HG02852 (cell line): ENCODE results near the gene FBXO31.
A peak's percentile ranks its signal among the peaks of the same experiment; 100 is the strongest.
"Not testable (repeated sequence)": the region's sequence is repeated elsewhere in the genome, so short reads cannot be mapped to it uniquely, and the experiment has no call there.

Experiments used
- ATAC-seq: cut with Tn5 transposase; IDR thresholded peaks from one replicate; pipeline ENCODE4 v1.9.1; 2021; ENCODE audit warnings: mild to moderate bottlenecking, moderate library complexity; ENCODE audit not compliant: unreplicated experiment

FBXO31 gene

DNA sequence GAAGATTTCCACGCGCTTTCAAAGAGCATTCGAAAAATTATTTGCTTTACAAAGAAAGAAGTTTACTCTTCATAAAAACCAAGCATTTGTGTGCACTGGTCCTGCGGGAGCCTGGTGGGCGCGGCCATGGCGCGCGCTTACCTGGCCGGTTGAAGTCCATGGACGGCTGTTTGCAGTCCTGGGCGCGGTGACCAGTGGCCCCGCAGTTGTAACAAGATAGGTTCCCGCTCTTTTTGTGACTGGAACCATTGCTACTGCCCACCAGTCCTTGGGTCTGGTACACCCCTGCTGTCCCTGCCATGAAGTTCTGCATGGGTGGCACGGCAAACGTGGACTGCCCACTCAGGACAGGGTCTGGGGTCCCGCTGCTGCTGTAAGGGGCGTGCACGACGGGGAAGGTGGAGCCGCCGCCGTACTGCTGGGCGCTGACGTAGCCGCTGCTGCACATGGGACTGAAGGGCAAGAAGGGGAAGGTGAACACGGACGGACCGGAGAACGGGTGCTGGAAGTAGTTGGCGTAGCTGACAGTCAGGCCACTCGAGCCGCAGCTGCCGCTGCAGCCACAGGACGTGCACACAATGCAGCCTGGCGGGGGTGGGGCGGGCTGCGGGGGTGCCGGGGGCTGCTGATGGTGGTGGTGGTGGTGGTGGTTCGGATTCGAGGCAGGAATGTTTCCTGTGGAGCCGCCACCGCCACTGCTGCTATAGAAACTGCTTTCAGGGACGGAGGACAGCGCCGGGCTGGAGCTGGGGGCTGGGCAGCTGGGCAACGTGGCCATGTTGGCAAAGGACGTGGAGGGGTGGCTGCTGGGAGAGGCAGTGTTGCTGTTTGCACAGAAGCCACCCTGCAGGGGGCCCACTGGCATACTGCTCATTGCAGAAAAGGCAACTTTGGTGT, 28.0 kb upstream of the FBXO31 start:
- ATAC-seq: no peak

DNA sequence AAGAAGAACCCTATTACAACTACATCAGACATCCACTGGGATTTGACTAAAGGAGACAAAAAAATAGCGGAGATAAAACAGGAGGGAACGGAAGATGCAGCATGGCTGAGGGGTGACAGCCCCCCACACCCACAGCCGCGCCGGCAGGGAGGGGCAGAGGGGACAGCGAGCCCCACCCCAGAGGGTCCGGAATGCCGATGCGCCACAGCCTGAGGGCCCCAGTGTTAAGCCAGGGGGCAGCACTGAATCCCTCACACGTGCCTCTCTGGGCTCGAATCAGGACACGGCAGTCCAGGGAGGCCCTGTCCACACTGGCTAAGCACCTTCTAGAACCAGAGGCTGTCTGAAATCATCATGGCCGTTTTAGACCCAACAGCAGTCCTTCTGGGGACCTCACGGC, 27.4 kb upstream of the FBXO31 start:
- no peak for ATAC-seq

DNA sequence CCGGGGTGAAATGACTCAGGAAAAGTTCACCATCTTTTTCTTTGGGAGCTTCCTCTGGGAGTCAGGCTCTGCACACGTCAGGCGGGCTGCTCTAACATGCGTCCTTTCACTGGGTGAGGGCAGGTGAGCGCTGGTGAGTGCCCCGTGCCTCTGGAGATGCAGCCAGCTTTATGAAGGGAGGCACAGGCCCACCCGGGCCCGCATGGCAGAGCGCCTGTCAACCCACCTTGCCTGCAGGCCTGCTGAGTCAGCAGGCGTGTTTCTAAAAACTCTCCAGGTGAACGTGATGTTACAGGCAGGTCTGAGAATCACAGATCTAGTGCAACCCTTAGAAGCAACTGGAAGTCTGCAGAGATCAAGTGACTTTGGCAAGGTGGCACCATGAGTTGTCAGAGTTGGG, 27.0 kb upstream of the FBXO31 start:
- no peak for ATAC-seq

DNA sequence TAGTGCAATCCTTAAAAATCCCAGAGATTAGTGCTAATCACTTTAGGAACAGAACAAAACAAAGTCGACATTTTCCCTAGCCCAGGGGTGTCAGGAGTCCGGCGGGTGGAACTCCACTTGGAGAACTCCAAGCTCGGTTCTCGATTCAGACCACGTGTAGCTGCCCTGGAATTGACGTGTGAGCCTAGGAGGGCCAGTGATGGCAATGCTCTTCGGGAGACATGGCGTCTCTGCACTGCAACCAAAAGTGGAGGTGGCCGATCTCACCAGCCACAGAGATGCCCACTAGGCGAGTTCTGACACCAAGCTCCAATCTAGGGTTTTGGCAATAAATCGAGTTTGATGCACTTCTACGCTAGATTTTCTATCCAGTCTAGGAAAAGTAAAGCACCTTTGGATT, 26.2 kb upstream of the FBXO31 start:
- no peak for ATAC-seq

DNA sequence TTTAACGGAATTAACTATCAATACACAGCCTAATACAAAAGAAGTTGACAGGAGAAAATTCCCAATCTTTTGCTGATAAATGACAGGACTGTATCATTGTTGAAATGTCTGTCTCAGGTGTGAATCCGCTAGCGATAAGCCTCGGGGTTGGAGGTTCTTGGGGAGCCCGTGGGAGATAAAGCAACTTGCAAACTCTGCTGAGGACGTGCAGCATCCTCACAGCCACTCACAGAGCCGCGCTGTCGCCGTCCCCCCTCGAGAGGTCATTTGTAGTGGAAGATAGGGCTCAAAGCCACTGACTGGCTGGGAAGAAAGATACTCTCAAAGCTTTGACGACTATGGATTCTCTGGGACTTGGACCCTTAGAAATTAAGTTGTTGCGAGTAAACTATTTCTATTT, 25.6 kb upstream of the FBXO31 start:
- ATAC-seq: no peak

DNA sequence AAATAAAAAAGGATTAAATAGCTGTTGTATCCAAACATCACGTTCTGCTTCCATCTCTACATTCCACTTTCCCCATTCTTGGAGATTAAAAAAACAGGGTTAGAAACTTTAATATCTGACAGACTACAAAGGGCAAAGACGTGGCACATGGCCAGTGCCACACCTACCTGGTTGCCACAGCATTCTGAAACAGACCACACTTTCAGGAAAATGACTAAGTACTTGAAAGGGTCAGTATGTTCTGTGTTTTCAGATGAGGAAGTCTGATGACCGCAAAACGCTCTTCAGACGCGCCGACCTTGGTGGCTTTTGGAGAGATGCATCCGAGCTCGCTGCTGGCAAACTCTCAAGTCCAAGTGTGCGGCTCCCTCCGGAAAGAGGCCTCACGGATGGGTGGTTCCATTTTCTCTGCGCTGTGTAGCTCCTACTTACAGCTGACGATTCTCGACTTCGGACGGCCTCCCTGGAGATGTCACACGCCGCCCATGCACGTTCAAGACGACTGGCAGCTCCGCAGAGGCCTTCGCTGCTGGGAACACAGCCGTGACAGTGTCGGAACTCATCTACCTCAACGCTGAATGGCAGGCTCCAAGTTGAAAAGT, 24.0 kb upstream of the FBXO31 start:
- no peak for ATAC-seq

DNA sequence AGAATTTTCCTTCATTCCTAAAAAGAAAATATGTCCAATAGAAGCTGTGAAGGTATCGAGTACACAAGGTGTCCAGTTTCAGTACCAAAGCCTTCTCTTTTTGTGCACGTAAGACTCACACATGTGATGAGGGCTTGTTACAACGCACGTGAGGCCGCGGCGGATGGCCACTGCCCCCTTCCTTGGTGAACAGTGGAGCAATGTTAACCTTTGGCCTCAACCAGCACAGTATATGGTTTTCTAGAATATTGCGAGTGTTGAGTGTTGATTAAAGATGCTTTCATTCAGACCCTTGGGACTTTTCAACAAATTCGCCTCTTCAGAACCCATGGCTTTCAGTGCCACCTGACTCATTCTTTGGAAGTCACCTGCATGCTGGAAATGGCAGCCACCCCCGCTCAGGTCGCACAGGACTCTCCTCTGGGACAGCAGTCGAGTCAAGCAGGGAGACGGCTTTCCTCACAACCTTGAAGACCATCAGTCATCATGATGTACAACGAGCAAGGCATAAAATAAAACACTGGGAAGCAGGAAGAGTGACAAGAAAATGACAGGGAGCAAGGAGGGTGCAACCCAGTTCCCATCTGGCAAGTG, 23.0 kb upstream of the FBXO31 start:
- no peak for ATAC-seq

DNA sequence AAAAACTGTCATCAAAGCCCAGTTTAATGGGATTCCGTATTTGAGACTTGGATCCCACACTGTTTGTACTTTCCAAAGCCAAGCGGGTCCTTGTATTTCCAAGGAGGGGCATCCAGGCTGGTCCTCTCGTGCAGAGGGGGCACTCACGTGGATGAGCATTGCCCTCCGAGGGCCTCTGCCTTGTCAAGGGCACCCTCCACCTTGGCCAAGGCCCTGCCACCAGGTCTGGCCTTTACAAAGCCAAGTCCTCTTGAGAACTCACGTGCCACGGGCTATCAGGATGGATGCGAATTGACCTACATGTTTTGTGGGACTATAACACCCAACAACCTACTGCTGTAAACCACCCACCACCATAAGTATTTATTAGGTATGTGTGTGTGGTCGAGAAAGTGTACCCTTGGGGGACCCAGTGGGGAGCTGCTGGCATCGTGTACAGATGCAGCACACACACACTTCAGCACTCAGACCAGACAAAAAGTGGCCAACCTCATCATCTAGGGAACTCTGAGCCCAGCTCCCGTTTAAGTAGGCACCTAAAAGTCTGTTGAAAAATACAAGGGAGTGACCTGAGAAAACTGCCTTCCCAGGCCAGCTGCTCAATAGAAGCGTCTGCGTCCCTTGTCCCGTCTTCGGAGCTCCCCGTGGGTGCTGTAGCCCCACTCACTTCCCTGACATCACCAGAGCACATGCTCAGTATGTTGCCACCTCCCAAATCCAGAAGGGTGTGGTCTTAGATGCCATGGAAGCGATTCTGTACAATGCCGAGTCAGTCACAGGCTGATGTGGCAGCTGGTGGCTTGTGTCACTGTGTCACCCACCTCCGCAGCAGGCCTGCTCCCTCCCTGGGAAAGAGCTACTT, 21.4 kb upstream of the FBXO31 start:
- ATAC-seq: no peak

DNA sequence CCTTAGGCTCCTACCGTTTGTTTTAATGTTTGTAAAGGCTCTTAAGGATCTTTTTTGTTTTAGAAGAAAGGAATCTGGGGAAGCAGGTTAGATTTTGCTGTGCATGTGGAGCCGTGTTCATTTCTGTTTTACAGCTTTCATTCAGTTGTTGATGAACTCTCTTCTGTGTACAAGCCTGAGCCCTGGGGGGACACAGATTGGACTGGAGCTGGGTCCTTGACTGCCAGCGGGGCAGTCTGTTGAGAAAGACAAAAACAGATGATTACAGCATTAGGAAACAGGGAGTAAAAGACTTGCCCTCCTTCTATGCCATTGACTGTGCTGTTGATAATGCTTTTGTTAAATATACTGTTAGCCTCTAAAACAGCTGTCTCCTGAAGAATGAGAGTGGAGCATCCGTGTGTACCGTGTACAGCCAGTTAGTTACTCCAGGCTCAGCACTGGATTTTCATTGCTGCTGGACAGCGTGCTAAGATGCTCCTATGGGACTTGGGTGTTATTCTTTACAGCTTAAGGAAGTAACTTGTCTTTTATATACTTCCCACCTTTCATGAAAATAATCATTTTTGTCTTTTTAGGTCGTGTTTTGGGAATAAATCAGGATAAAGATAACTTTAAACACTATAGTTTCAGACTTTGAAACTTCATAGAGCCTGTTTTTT, 11.7 kb upstream of the FBXO31 start:
- ATAC-seq: no peak

DNA sequence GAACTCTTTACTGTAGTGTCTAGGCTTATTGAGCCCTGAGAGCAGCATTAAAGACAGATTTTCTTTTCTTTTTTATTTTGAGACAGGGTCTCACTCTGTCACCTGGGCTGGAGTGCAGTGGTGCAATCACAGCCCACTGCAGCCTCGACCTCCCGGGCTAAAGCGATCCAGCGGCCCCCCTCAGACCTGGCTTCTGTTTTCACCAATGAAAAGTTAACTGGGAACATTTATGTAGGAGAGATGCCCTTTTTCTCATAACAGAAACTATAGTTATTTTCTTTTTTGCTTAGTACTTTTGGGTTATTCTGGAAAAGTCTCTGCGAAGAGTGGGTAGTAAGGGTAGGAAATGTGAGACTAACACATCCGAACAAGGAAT, 10.1 kb upstream of the FBXO31 start:
- ATAC-seq: no peak

DNA sequence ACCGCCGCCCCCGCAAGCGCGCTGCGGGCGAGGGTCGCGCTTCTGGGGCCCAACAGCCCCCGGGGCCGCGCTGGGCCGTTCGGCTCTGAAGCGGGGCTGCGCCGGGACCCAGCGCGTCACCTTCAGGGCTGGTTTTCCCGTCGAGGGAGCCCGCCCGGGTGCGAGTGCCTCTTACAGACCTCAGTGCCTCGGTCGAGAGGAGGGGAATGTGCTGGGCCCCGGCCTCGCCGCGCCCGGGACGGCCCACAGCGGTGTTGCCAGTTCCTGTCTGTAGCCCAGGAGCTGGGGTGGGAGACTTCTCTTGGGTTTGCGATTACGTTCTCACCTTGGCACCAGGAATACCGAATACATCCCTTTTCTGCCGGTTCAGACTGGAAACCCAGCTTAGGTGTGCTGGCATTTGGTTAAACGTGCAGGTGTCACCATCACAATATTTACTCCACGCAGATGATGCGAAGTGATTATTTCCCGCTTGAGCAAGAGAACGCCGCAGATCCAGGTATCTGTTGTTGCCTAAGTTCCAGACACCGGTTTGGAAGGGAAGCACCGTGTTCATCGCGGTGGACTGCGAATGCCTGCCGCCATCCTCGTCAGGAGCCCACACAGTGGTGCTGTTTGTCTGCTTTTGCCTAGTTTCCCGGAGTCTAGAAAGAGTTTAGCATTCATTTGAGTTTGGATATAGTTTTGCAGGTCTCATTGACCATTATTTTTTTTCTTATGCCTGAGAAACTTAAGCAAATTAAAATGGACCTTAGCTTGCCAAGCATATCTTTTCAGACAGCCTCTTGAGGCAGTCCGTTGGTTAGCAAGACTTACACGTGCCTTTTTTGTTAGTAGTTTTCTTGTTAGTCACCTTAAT, 9.5 kb upstream of the FBXO31 start:
- ATAC-seq: peak; percentile 1

DNA sequence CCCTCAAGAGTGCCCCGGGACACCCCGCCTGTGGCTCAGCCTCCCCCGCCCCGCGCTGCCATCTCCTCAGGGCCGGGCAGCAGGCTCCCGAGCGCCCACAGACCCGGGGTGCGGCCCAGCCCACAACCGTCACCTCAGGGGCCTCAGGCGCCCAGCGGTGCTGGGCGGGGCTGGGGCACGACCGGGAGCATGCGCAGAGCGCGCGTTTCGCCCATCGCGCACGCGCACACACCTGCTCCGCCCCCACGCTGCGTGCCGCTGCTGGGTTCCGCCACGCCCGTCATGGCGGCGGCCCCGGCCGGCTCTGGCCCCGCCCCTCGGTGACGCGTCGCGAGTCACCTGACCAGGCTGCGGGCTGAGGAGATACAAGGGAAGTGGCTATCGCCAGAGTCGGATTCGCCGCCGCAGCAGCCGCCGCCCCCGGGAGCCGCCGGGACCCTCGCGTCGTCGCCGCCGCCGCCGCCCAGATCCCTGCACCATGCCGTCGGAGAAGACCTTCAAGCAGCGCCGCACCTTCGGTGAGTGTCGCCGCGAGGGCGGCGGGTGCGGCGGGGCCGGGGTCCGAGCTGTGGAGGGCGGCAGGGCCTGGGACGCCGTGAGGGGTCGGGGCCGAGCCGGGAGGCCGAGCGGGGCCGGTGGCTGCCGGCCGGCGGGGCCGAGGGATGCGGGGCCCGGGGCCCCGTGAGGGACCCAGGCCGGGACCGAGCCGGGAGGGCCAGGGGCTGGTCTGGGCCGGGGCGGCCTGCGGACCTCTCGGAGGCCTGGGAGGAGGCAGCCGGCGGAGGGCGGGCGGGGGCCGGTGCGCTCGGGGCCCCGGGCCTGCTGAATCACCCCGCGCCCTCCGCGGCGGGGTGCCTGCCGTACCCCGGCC, 8.6 kb upstream of the FBXO31 start, which contains the start of gene MAP1LC3B:
TSS of gene MAP1LC3B (plus strand) at position 387 of the 871 bp plus-strand sequence. CDS start at position 479, 92 bp downstream.
- peak; percentile 64 for ATAC-seq

DNA sequence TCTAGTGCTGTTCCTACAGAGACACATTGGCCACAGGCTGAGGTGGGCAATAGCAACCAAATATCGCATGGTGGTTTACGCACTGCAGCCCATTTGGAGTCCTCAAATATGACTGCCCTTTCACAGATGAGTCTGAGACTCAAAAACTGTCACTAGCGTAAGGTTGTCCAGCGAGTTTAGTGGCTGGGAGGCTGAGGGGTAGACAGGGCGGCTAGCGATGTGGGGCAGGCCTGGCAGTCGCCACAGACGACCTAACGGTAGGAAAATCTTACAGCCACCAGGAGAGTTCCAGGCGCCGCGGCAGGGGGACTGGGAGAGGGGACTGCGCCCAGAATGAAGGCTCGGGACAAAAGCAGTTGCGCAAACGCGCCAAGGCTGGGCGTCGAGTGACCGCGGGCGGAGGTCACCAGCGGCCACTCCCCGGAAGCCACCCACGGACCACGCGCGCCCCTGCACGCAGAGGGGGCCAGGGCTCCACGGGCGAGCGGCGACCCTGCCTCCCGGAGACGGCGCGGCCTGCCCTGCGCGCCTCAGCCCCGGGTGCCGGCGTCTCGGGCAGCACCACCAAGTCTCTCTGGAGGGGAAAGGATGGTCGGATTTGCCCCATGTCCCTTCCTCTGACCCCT, 7.9 kb upstream of the FBXO31 start:
- ATAC-seq: peak; percentile 6

DNA sequence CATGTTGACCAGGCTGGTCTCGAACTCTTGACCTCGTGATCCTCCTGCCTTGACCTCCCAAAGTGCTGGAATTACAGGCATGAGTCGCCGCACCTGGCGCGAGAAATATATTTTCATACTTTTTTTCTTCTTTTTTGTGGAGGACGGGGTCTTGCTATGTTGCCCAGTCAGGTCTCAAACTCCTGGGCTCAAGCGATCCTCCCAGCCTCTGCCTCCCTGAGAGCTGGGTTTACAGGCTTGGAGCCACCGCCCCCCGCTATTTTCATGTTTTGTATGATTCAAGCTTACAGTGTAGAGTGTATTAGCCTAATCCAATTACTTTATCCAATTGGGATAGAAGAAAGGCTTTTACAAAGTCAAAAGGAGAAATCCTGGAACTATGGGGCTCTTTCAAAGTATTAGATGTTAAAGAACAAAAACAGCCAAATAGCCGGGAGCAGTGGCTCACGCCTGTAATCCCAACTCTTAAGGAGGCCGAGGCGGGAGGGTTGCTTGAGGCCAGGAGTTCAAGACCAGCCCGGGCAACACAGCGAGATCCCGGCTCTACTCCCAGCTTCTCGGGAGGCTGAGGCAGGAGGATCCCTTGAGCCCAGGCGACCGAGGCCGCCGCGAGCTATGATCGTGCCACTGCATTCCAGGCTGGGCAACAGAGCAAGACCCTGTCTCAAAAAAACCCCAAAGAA, 7.2 kb upstream of the FBXO31 start:
- ATAC-seq: no peak

DNA sequence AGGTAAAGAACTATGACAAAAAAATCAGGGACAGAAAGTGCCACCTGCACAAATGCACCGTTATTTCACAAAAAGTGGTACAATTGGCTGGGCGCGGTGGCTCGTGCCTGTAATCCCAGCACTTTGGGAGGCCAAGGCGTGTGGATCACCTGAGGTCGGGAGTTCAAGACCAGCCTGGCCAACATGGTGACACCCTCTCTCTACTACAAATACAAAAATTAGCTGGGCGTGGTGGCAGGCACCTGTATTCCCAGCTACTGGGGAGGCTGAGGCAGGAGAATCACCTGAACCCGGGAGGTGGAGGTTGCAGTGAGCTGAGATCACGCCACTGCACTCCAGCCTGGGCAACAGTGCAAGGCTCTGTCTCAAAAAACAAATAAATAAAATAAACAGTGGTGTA, 6.3 kb upstream of the FBXO31 start:
- not testable (repeated sequence) for ATAC-seq

DNA sequence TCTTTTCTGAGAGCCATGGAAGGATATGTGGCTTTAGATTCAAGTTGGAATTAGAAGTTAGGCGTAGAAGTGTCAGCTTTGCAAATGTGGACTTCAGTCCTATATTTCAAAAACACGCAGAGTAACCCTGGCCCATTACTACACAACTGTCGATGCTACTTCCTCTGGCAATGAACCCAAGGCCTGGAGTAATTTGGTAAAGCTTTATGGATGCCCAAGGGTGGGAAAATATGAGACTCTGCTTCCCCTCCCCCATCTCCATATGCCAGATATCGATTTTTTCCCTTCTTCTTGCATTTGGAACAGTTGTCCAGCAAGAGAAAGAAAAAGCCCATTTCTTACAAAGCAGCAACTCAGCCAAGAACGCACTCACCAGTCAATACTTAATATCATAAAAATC, 5.7 kb upstream of the FBXO31 start:
- ATAC-seq: no peak

DNA sequence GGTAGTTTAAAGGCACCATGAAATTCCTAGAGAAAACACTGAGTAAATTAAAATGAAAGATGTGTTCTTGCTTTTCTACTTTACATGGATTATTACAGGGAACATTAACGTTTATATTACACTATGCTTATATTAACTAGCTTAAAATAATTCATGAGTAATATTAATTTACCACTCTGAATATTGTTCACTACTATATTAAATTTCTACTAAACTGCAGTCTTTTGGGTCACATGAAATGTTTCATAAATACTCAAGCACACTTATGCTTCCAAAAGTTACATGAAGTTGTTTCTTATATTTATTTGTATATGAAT, 5.2 kb upstream of the FBXO31 start:
- ATAC-seq: no peak
